ENCODE results near the gene CDC42BPG. TPM values are rescaled to one million over a fixed set of nuclear protein-coding genes. Genes with fewer than 3 reads are reported as not detected.

Gene CDC42BPG
- polyA plus RNA-seq, 2 donors, result 17.5 to 30.7 TPM

DNA sequence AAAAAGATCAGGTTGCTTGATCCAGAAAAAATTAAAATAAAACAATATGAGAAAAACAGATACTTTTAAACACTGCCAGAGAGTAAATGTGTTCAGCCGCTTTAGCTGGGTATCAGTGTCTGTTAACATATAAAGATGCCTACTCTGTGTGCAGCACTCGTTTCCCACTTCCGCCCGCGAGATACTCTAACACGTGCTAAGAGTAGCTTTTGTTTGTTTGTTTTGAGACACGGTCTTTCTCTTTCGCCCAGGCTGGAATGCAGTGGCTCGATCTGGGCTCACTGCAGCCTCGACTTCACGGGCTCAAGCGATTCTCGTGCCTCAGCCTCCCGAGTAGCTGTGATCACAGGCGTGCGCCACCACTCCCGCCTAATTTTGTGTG is 33.6 kb downstream of the CDC42BPG start:
- Histone ChIP-seq H3K4me3 (ENCODE audit: low read depth in 1 of 2, low read length in 2 of 2) (peak overlapping the region in 1 of 2 donors; percentile 62), H3K4me1 (ENCODE audit: control insufficient read depth in 2 of 2, insufficient read depth in 2 of 2, low read length in 1 of 2) (peaks cover 5 to 7% of the 10 kb centered on the region in 2 donors), H3K27ac (ENCODE audit: low read depth in 2 of 2, low read length in 1 of 2) (peak overlapping the region in 1 of 2 donors; percentile 72), H3K36me3 (ENCODE audit: control insufficient read depth in 2 of 2, insufficient read depth in 2 of 2, low read length in 1 of 2) (peaks cover 6 to 13% of the 10 kb centered on the region in 2 donors), H3K27me3 (ENCODE audit: control insufficient read depth in 1 of 2, insufficient read depth in 2 of 2, low read length in 2 of 2) (no peaks in the 10 kb centered on the region), H3K9me3 (ENCODE audit: control insufficient read depth in 2 of 2, insufficient read depth in 1 of 2, low read depth in 1 of 2, low read length in 1 of 2) (no peaks in the 10 kb centered on the region)
- 44 to 45% methylated on average over 17 of the region's 17 CpGs for WGBS, 2 donors

DNA sequence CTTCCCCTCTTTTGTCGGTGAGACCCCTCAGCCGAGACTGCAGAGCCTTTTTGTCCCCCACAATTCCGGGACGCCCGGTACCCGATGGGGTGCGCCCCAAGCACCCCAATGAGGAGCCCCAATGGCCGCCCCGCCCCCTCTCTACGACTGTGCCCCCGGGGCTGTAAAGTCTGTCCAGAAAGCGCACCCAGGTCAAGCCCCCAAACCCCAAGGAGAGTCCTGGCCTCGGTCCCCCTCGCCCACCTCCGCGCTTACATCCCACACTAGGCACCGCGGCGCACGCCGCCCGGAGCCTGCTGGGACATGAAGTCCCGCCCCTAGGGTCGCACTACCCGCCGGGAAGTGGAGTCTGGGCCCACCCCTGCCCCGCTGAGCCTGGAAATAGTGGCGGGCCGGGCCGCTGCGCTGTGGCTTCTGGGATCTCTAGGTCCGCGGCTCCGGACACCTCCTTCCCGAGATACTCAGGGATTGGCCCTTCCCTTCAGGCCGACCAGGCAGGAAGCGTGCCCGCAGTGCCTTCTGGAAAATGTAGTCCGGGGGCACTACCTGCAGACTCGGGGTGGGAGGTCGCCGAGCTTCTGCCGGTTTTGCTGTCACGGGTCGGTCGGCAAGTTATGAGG is 34.1 kb downstream of the CDC42BPG start, which contains the start of gene MEN1:
Gene MEN1, minus strand, starts transcription at position 281 of the 620 bp plus-strand sequence. CDS start 442 bp downstream, outside the sequence.
- Histone ChIP-seq H3K4me3 (ENCODE audit: low read depth in 1 of 2, low read length in 2 of 2) (peak within 1 kb of the TSS; percentile 62 to 83), H3K9me3 (ENCODE audit: control insufficient read depth in 2 of 2, insufficient read depth in 1 of 2, low read depth in 1 of 2, low read length in 1 of 2) (no peaks in the 10 kb centered on the region), H3K36me3 (ENCODE audit: control insufficient read depth in 2 of 2, insufficient read depth in 2 of 2, low read length in 1 of 2) (peaks cover 6 to 17% of the 10 kb centered on the region in 2 donors), H3K4me1 (ENCODE audit: control insufficient read depth in 2 of 2, insufficient read depth in 2 of 2, low read length in 1 of 2) (peaks cover 5 to 7% of the 10 kb centered on the region in 2 donors), H3K27me3 (ENCODE audit: control insufficient read depth in 1 of 2, insufficient read depth in 2 of 2, low read length in 2 of 2) (no peaks in the 10 kb centered on the region), H3K27ac (ENCODE audit: low read depth in 2 of 2, low read length in 1 of 2) (peak within 1 kb of the TSS; percentile 72 to 88)
- WGBS, 2 donors, result 0 to 1% methylated on average over 46 of the region's 46 CpGs

DNA sequence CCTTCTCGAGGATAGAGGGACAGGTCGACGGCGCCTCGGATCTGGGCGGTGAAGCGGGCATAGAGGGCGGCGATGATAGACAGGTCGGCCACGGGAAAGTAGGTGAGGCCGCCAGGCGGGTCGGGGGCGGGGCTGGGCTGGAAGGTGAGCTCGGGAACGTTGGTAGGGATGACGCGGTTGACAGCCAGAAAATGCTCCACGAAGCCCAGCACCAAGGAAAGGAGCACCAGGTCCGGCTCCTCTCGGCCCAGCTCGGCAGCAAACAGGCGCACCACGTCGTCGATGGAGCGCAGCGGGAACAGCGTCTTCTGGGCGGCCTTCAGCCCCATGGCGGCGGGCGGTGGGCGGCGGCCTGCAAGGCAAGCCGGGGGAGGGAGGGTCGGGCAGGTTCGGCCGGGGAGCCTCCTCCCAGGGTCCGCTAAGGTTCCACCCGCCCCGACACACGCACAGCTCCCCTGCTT is 34.6 kb downstream of the CDC42BPG start:
- no peaks in the 10 kb centered on the region for H3K9me3 ChIP-seq (ENCODE audit: control insufficient read depth in 2 of 2, insufficient read depth in 1 of 2, low read depth in 1 of 2, low read length in 1 of 2)
- 4 to 5% methylated on average over 35 to 44 of the region's 44 CpGs for WGBS, 2 donors
- H3K27ac ChIP-seq (ENCODE audit: low read depth in 2 of 2, low read length in 1 of 2), result peak overlapping the region; percentile 72 to 88
- peaks cover 5 to 9% of the 10 kb centered on the region in 2 donors for H3K4me1 ChIP-seq (ENCODE audit: control insufficient read depth in 2 of 2, insufficient read depth in 2 of 2, low read length in 1 of 2)
- no peaks in the 10 kb centered on the region for H3K27me3 ChIP-seq (ENCODE audit: control insufficient read depth in 1 of 2, insufficient read depth in 2 of 2, low read length in 2 of 2)
- peak overlapping the region; percentile 62 to 83 for H3K4me3 ChIP-seq (ENCODE audit: low read depth in 1 of 2, low read length in 2 of 2)
- H3K36me3 ChIP-seq (ENCODE audit: control insufficient read depth in 2 of 2, insufficient read depth in 2 of 2, low read length in 1 of 2), result peaks cover 6 to 22% of the 10 kb centered on the region in 2 donors

DNA sequence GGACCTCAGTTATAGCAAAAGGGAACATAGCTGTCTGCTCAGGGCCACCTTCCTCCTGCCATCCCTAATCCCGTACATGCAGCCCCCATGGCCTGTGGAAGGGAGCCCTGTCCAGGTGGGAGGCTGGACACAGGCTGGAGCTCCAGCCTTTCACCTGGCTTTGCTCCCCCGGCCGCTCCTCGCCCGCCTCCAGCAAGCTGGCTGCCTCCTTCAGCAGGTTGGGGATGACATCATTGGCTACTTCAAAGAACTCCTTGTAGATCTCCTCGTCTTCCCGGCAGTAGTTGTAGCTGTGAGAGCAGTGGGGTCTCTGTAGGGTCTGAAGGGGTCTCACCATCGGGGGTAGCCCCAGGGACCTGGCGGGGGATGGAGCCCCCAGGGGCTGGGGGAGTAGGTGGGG is 39.0 kb downstream of the CDC42BPG start:
- peaks cover 9 to 24% of the 10 kb centered on the region in 2 donors for H3K4me1 ChIP-seq (ENCODE audit: control insufficient read depth in 2 of 2, insufficient read depth in 2 of 2, low read length in 1 of 2)
- H3K27me3 ChIP-seq (ENCODE audit: control insufficient read depth in 1 of 2, insufficient read depth in 2 of 2, low read length in 2 of 2), result no peaks in the 10 kb centered on the region
- peaks cover 6 to 27% of the 10 kb centered on the region in 2 donors for H3K36me3 ChIP-seq (ENCODE audit: control insufficient read depth in 2 of 2, insufficient read depth in 2 of 2, low read length in 1 of 2)
- WGBS, 2 donors, result 91 to 94% methylated on average over 9 of the region's 9 CpGs
- H3K9me3 ChIP-seq (ENCODE audit: control insufficient read depth in 2 of 2, insufficient read depth in 1 of 2, low read depth in 1 of 2, low read length in 1 of 2), result no peaks in the 10 kb centered on the region
- no peak overlapping the region for H3K27ac ChIP-seq (ENCODE audit: low read depth in 2 of 2, low read length in 1 of 2)
- H3K4me3 ChIP-seq (ENCODE audit: low read depth in 1 of 2, low read length in 2 of 2), result no peak overlapping the region

DNA sequence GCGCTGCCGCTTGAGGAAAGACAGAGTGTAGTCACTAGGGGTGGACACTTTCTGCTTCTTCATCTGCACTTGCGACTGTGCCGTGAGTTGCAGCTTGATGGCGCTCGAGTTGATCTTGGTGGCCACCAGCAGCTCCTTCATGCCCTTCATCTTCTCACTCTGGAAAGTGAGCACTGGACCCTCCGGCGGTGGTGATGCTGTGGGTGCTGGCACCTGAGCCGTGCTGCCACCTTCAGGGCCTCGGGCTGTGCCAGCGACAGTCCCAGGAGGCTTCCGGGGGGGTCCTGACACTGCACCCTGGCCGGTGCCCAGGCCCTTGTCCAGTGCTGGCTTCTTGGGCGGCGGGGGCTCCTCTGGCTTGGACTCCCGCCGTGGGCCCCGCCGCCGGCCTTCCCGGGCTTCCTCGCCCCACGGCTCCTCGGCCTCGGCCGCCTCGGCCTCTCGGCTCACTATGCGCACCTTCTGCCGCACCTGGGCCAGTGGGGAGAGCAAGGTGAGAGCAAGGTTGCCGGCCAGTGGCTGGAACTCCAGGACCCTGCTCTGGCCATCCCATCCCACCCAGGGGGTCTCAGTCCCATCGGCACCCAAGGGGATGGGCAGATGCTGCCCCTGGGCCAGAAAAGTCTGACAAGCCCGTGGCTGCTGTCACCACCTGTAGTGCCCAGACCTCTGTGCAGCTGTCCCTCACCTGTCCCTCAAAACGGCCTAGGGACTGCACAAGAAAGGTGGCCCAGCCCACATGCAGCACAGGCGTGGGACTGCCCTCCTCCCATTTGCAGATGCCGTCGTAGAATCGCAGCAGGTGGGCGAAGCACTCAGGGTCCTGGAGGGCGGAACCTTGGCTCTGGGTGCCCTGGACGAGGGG is 39.9 kb downstream of the CDC42BPG start:
- peak overlapping the region in 1 of 2 donors; percentile 90 for H3K27ac ChIP-seq (ENCODE audit: low read depth in 2 of 2, low read length in 1 of 2)
- no peak overlapping the region for H3K4me3 ChIP-seq (ENCODE audit: low read depth in 1 of 2, low read length in 2 of 2)
- no peaks in the 10 kb centered on the region for H3K27me3 ChIP-seq (ENCODE audit: control insufficient read depth in 1 of 2, insufficient read depth in 2 of 2, low read length in 2 of 2)
- H3K36me3 ChIP-seq (ENCODE audit: control insufficient read depth in 2 of 2, insufficient read depth in 2 of 2, low read length in 1 of 2), result peaks cover 6 to 27% of the 10 kb centered on the region in 2 donors
- peaks cover 9 to 21% of the 10 kb centered on the region in 2 donors for H3K4me1 ChIP-seq (ENCODE audit: control insufficient read depth in 2 of 2, insufficient read depth in 2 of 2, low read length in 1 of 2)
- no peaks in the 10 kb centered on the region for H3K9me3 ChIP-seq (ENCODE audit: control insufficient read depth in 2 of 2, insufficient read depth in 1 of 2, low read depth in 1 of 2, low read length in 1 of 2)
- WGBS, 2 donors, result 90% methylated on average over 34 to 41 of the region's 41 CpGs

DNA sequence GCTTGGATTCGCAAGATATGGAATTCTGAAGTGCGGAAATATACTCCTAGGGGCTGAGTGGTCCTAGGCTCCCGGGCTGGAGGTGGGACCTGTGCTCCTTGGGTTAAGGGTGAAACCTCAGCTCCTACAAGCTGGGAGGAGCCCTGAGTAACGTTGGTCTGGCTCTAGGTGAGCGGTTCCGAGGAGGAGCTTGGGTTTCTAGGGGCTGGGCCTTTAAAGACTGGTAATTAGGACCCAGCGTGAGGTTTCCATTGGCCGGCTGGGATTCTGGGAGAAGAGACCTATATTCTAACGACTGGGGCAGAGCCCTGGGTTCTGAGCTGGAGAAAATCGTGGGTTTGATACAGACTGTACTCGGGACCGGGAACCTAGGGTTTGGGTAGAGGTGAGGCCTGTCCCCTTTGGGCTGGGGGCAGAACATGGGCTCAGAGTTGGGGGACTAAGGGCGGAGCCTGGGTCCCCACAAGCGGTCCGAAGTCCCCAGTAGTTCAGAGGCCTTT is 40.6 kb downstream of the CDC42BPG start:
- Histone ChIP-seq H3K27me3 (ENCODE audit: control insufficient read depth in 1 of 2, insufficient read depth in 2 of 2, low read length in 2 of 2) (no peaks in the 10 kb centered on the region), H3K36me3 (ENCODE audit: control insufficient read depth in 2 of 2, insufficient read depth in 2 of 2, low read length in 1 of 2) (peaks cover 6 to 33% of the 10 kb centered on the region in 2 donors), H3K4me1 (ENCODE audit: control insufficient read depth in 2 of 2, insufficient read depth in 2 of 2, low read length in 1 of 2) (peaks cover 4 to 17% of the 10 kb centered on the region in 2 donors), H3K27ac (ENCODE audit: low read depth in 2 of 2, low read length in 1 of 2) (peak overlapping the region; percentile 90 to 91), H3K4me3 (ENCODE audit: low read depth in 1 of 2, low read length in 2 of 2) (peak overlapping the region; percentile 39 to 47), H3K9me3 (ENCODE audit: control insufficient read depth in 2 of 2, insufficient read depth in 1 of 2, low read depth in 1 of 2, low read length in 1 of 2) (no peaks in the 10 kb centered on the region)
- WGBS, 2 donors, result 35 to 36% methylated on average over 15 of the region's 15 CpGs

DNA sequence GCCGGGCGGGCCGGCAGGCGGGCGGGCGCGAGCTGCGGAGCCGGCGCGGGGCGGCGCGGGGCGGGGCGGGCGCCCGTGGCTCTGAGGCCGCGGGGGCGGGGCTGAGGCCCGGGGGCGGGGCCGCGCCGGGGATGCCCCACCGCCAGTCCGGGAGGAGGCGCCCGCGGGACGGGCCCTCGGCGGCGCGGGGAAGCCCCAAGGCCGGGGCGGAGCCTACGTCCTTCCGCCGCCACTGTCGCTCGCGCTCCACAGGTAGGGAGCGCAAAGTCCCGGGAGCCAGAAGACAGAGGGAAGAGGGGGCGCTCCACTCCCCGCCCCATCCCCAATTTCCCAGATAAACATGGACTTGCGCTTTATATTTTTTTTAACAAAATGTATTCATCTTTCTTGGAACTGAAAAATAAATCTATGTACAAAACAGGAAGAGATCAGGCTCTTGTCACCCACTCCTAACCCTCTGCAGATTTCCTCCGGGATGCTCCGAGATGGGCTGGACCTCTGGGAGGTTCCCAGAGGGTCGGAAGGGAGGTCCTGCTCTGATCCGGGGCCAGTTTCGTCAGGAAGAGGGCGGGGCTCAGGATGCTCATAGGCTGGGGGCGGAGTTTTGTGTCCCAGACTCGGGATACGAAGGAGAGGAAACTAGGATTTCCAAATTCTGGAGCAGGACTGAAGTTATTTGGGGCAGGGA is 41.2 kb downstream of the CDC42BPG start, which contains the start of gene MAP4K2:
Gene MAP4K2, minus strand, starts transcription at position 57 of the 688 bp plus-strand sequence. CDS start 65 bp downstream, outside the sequence.
- 1% methylated on average over 13 to 58 of the region's 58 CpGs for WGBS, 2 donors
- peaks cover 6 to 35% of the 10 kb centered on the region in 2 donors for H3K36me3 ChIP-seq (ENCODE audit: control insufficient read depth in 2 of 2, insufficient read depth in 2 of 2, low read length in 1 of 2)
- H3K9me3 ChIP-seq (ENCODE audit: control insufficient read depth in 2 of 2, insufficient read depth in 1 of 2, low read depth in 1 of 2, low read length in 1 of 2), result no peaks in the 10 kb centered on the region
- H3K4me1 ChIP-seq (ENCODE audit: control insufficient read depth in 2 of 2, insufficient read depth in 2 of 2, low read length in 1 of 2), result peaks cover 4 to 17% of the 10 kb centered on the region in 2 donors
- H3K4me3 ChIP-seq (ENCODE audit: low read depth in 1 of 2, low read length in 2 of 2), result peak within 1 kb of the TSS; percentile 47 to 58
- peak within 1 kb of the TSS; percentile 90 to 91 for H3K27ac ChIP-seq (ENCODE audit: low read depth in 2 of 2, low read length in 1 of 2)
- H3K27me3 ChIP-seq (ENCODE audit: control insufficient read depth in 1 of 2, insufficient read depth in 2 of 2, low read length in 2 of 2), result no peaks in the 10 kb centered on the region

DNA sequence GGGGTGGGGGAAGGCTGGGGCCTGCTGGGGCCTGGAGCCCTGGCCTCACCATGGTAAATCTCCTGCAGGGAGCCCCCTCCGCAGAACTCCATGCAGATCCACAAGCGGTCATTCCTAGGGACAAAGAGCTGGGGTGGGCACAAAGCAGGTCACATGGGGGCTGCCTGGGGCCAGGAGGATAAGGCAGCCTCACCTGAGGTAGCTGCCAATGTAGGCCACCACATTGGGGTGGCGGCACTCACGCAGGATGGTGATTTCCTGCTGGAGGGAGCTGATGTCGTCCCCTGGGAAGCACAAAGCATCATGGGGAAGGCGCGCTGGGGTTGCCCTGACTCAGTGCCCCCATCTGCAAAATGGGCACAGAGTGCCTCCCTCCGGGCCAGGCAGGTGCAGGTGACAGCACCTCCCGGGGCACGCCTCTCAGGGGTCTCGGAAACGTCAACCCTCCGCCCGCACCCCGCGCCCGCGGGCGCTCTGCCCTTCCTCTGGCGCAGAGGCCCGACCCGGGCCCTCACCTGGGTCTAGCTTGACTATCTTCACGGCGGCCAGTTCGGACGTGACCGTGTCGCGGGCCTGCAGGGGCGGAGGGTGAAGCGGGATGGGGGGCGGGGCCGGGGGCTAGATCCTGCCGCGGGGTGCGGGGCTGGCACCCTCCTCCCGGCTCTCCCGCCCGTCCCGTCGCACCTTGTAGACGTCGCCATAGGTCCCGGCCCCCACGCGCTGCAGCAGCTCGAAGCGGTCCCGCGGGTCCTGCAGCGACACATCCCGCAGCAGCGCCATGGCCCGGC is 41.9 kb downstream of the CDC42BPG start:
- Histone ChIP-seq H3K4me3 (ENCODE audit: low read depth in 1 of 2, low read length in 2 of 2) (peak overlapping the region; percentile 47 to 58), H3K27ac (ENCODE audit: low read depth in 2 of 2, low read length in 1 of 2) (peak overlapping the region; percentile 69 to 91), H3K9me3 (ENCODE audit: control insufficient read depth in 2 of 2, insufficient read depth in 1 of 2, low read depth in 1 of 2, low read length in 1 of 2) (no peaks in the 10 kb centered on the region), H3K27me3 (ENCODE audit: control insufficient read depth in 1 of 2, insufficient read depth in 2 of 2, low read length in 2 of 2) (no peaks in the 10 kb centered on the region), H3K4me1 (ENCODE audit: control insufficient read depth in 2 of 2, insufficient read depth in 2 of 2, low read length in 1 of 2) (peaks cover 4 to 17% of the 10 kb centered on the region in 2 donors), H3K36me3 (ENCODE audit: control insufficient read depth in 2 of 2, insufficient read depth in 2 of 2, low read length in 1 of 2) (peaks cover 6 to 35% of the 10 kb centered on the region in 2 donors)
- 10 to 11% methylated on average over 50 to 54 of the region's 54 CpGs for WGBS, 2 donors

Measured in esophagus (tissue), 2 donors.